SK-N-MC (cell line): Measurements from ENCODE around the gene SCFD2.
A peak's percentile ranks its signal among the peaks of the same experiment; 100 is the strongest.

ENCODE experiments used
- DNase-seq: peaks from one replicate; pipeline ENCODE4 v3.0.0-alpha.2; 2011; ENCODE audit warnings: low read depth, low spot score
- H3K27ac ChIP-seq: fragments of 200-600 bp; sonication (generic); 2 replicates; pipeline ENCODE4 v1.5.1; 2016; ENCODE audit warnings: mixed run types
- H3K36me3 ChIP-seq: fragments of 200-600 bp; sonication (generic); 2 replicates; pipeline ENCODE4 v1.6.1; 2017; ENCODE audit warnings: antibody characterized with exemption, low read length, mixed read lengths; ENCODE audit not compliant: insufficient read depth
- H3K4me3 ChIP-seq: fragments of 200-600 bp; sonication (generic); 2 replicates; pipeline ENCODE4 v1.5.1; 2016
- H3K9ac ChIP-seq: fragments of 200-600 bp; sonication (generic); 2 replicates; pipeline ENCODE4 v1.8.0; 2017; ENCODE audit warnings: mixed run types, mixed read lengths; ENCODE audit not compliant: insufficient read length
- H3K9me3 ChIP-seq: fragments of 200-600 bp; sonication (generic); 2 replicates; pipeline ENCODE4 v1.6.1; 2017; ENCODE audit warnings: low read depth, mild to moderate bottlenecking, antibody characterized with exemption, low read length, moderate library complexity, mixed read lengths
- EZH2 ChIP-seq: fragments of 200-600 bp; sonication (generic); IDR thresholded peaks from one replicate; pipeline ENCODE4 v1.6.1; 2017; ENCODE audit warnings: antibody characterized with exemption
- FOXP2 ChIP-seq: optimal IDR thresholded peaks from 2 replicates; pipeline ENCODE3; 2011; ENCODE audit warnings: mild to moderate bottlenecking, moderate library complexity; ENCODE audit not compliant: insufficient read depth; ENCODE audit errors: extremely low read length, control extremely low read depth
- POLR2AphosphoS5 ChIP-seq: IDR thresholded peaks from 2 replicates; pipeline ENCODE4 v1.6.1; 2012; ENCODE audit warnings: mild to moderate bottlenecking, low read depth, low read length, borderline replicate concordance

SCFD2 gene

GRCh38 chr4:52911684-52912294 lies 454.1 kb downstream of the SCFD2 start:
- TF ChIP-seq EZH2 (no peak), POLR2AphosphoS5 (no peak), FOXP2 (no peak)
- no peaks in the 10 kb centered on the region for H3K9me3 ChIP-seq
- DNase-seq = peak; percentile 20
- H3K27ac ChIP-seq = no peak overlapping the region
- H3K36me3 ChIP-seq = no peaks in the 10 kb centered on the region
- H3K4me3 ChIP-seq = no peak overlapping the region
- H3K9ac ChIP-seq = no peak overlapping the region

GRCh38 chr4:52910115-52910514 lies 455.7 kb downstream of the SCFD2 start:
- Histone ChIP-seq H3K9me3 (no peaks in the 10 kb centered on the region), H3K27ac (no peak overlapping the region), H3K4me3 (no peak overlapping the region), H3K36me3 (no peaks in the 10 kb centered on the region), H3K9ac (no peak overlapping the region)
- DNase-seq = no peak
- TF ChIP-seq FOXP2 (no peak), POLR2AphosphoS5 (no peak), EZH2 (no peak)

- TF ChIP-seq EZH2 = no peak
- no peak for TF ChIP-seq FOXP2
- no peak for TF ChIP-seq POLR2AphosphoS5
- no peaks in the 10 kb centered on the region for H3K36me3 ChIP-seq
Measured at GRCh38 chr4:52907510-52907909, 458.4 kb downstream of the SCFD2 start.

GRCh38 chr4:52904421-52904820 lies 461.4 kb downstream of the SCFD2 start:
- no peak for DNase-seq

More at GRCh38 chr4:52907510-52907909, 458.4 kb downstream of the SCFD2 start:
- no peaks in the 10 kb centered on the region for H3K9me3 ChIP-seq
- H3K27ac ChIP-seq = no peak overlapping the region
- no peak for DNase-seq
- H3K4me3 ChIP-seq = no peak overlapping the region
- no peak overlapping the region for H3K9ac ChIP-seq

GRCh38 chr4:52903273-52903672 lies 462.6 kb downstream of the SCFD2 start:
- no peak for DNase-seq
- H3K27ac ChIP-seq = no peak overlapping the region
- H3K9ac ChIP-seq = no peak overlapping the region
- no peaks in the 10 kb centered on the region for H3K36me3 ChIP-seq
- no peak overlapping the region for H3K4me3 ChIP-seq
- TF ChIP-seq EZH2 (no peak), FOXP2 (no peak), POLR2AphosphoS5 (no peak)
- H3K9me3 ChIP-seq = no peaks in the 10 kb centered on the region

More at GRCh38 chr4:52904421-52904820, 461.4 kb downstream of the SCFD2 start:
- no peak for TF ChIP-seq FOXP2
- TF ChIP-seq EZH2 = no peak
- no peak for TF ChIP-seq POLR2AphosphoS5
- no peak overlapping the region for H3K9ac ChIP-seq
- no peak overlapping the region for H3K27ac ChIP-seq
- H3K36me3 ChIP-seq = no peaks in the 10 kb centered on the region
- H3K4me3 ChIP-seq = no peak overlapping the region
- no peaks in the 10 kb centered on the region for H3K9me3 ChIP-seq

- Histone ChIP-seq H3K9me3 (no peaks in the 10 kb centered on the region), H3K27ac (no peak overlapping the region), H3K36me3 (no peaks in the 10 kb centered on the region), H3K4me3 (no peak overlapping the region), H3K9ac (no peak overlapping the region)
- no peak for TF ChIP-seq FOXP2
- no peak for TF ChIP-seq EZH2
- no peak for TF ChIP-seq POLR2AphosphoS5
- no peak for DNase-seq
Measured at GRCh38 chr4:52894443-52894842, 471.4 kb downstream of the SCFD2 start.

DNA sequence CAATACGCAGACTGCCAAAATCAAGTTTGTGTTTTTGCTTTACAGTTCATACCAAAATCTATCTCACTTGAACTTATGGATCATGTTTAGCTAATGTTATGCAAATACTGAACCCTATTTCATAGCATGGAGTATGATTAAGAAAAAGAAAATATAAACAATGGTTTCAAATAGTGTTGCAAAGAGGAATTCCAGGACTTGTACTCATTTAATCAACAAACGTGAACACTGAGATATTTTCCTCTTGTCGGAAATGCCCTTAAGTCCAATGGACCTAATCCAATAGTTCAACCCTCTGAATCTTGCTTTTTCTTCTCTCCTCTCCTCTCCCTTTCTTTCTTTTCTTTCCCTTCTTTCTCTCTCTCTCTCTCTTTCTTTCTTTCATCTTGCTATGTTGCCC lies 473.0 kb downstream of the SCFD2 start:
- Histone ChIP-seq H3K36me3 (no peaks in the 10 kb centered on the region), H3K4me3 (no peak overlapping the region), H3K27ac (no peak overlapping the region), H3K9ac (no peak overlapping the region), H3K9me3 (no peaks in the 10 kb centered on the region)
- DNase-seq = no peak
- TF ChIP-seq FOXP2 = no peak
- TF ChIP-seq EZH2 = no peak
- no peak for TF ChIP-seq POLR2AphosphoS5

DNA sequence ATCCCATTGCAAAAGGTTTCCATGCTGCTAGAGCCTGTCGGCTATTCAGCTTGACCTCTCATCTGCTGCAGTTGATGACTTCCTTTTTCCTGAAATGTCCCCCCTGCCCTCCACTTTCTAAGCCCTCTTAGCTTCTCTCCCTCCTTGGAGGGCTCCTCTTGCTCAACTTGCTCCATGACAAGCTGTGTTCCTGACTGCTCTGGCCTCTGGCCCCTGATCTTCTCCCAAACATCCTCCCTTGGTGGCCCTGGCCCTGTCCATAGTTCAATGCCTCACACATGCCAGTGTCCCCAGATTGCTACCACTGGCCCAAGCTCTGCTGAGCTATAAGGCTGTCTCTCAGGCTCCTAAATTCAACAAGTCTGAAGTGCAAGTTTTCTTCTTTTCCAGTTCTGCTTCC lies 474.1 kb downstream of the SCFD2 start:
- DNase-seq = no peak
- Histone ChIP-seq H3K36me3 (no peaks in the 10 kb centered on the region), H3K9ac (no peak overlapping the region), H3K9me3 (no peaks in the 10 kb centered on the region), H3K27ac (no peak overlapping the region), H3K4me3 (no peak overlapping the region)
- TF ChIP-seq POLR2AphosphoS5 (no peak), FOXP2 (no peak), EZH2 (no peak)

DNA sequence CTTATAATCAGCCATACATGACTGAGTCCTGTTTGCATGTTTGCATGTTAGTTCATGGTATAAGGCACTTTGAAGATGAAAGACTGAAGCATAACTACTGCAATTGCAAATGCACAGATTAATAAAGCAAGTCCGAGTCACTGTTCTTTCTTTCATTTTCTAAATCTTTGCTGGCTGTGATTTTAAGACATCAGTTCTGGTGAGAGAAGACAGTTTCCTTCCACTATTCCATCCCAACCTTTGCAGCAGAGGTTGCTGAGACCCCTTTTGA lies 475.4 kb downstream of the SCFD2 start:
- no peak for DNase-seq
- no peak for TF ChIP-seq POLR2AphosphoS5
- no peak for TF ChIP-seq EZH2
- no peak for TF ChIP-seq FOXP2
- no peaks in the 10 kb centered on the region for H3K36me3 ChIP-seq
- no peaks in the 10 kb centered on the region for H3K9me3 ChIP-seq
- H3K27ac ChIP-seq = no peak overlapping the region
- no peak overlapping the region for H3K4me3 ChIP-seq
- H3K9ac ChIP-seq = no peak overlapping the region
